ENCODE measurements around the gene LSMEM2.
"Not testable (repeated sequence)": the region's sequence is repeated elsewhere in the genome, so short reads cannot be mapped to it uniquely, and the experiment has no call there.

LSMEM2 gene

GRCh38 chr3:50297896-50298725, 19.2 kb downstream of the LSMEM2 start:
- FAIRE-seq = no peak
- no peak for DNase-seq (ENCODE audit: low spot score)

GRCh38 chr3:50298836-50299637, 20.1 kb downstream of the LSMEM2 start, which contains the start of the genes HYAL3 and NAA80:
Gene HYAL3, minus strand, starts transcription at chr3:50299405. Its CDS starts 3,803 bp downstream, at chr3:50295602.
Gene NAA80, minus strand, starts transcription at chr3:50299405. Its CDS starts 1,942 bp downstream, at chr3:50297463.
- DNase-seq (ENCODE audit: low spot score) = peak; percentile 99
- FAIRE-seq = peak; percentile 92

GRCh38 chr3:50299638-50299928, 20.7 kb downstream of the LSMEM2 start:
- DNase-seq (ENCODE audit: low spot score) = no peak
- FAIRE-seq = no peak

GRCh38 chr3:50299929-50300680, 21.2 kb downstream of the LSMEM2 start:
- FAIRE-seq (peak; percentile 20), DNase-seq (ENCODE audit: low spot score) (no peak)

GRCh38 chr3:50300681-50301254, 21.9 kb downstream of the LSMEM2 start:
- DNase-seq (ENCODE audit: low spot score) = no peak
- FAIRE-seq = no peak

- FAIRE-seq (no peak), DNase-seq (ENCODE audit: low spot score) (no peak)
These were observed 23.5 kb downstream of the LSMEM2 start for GRCh38 chr3:50302095-50303012.

GRCh38 chr3:50303013-50303815, 24.3 kb downstream of the LSMEM2 start, which contains the start of gene HYAL1:
Gene HYAL1, minus strand, starts transcription at chr3:50303574. Its CDS starts 618 bp downstream, at chr3:50302956.
- DNase-seq (ENCODE audit: low spot score) (no peak), FAIRE-seq (no peak)

- DNase-seq (ENCODE audit: low spot score) (no peak), FAIRE-seq (no peak)
These were observed 25.7 kb downstream of the LSMEM2 start for GRCh38 chr3:50304601-50305000.

- FAIRE-seq; DNase-seq (ENCODE audit: low spot score): not testable (repeated sequence)
These were observed 33.2 kb downstream of the LSMEM2 start for GRCh38 chr3:50312041-50312440.

GRCh38 chr3:50314342-50314741, 35.5 kb downstream of the LSMEM2 start:
- no peak for FAIRE-seq

GRCh38 chr3:50314816-50315215, 35.9 kb downstream of the LSMEM2 start:
- FAIRE-seq (no peak), DNase-seq (ENCODE audit: low spot score) (no peak)

More at GRCh38 chr3:50314342-50314741, 35.5 kb downstream of the LSMEM2 start:
- DNase-seq (ENCODE audit: low spot score) = no peak

- DNase-seq (ENCODE audit: low spot score) (peak; percentile 90), FAIRE-seq (peak; percentile 94)
These were observed 37.9 kb downstream of the LSMEM2 start for GRCh38 chr3:50316657-50317242.

GRCh38 chr3:50317300-50317699, 38.4 kb downstream of the LSMEM2 start:
- FAIRE-seq = no peak
- no peak for DNase-seq (ENCODE audit: low spot score)

GRCh38 chr3:50318163-50318562, 39.3 kb downstream of the LSMEM2 start:
- DNase-seq (ENCODE audit: low spot score) (no peak), FAIRE-seq (no peak)

- DNase-seq (ENCODE audit: low spot score) (no peak), FAIRE-seq (no peak)
These were observed 39.7 kb downstream of the LSMEM2 start for GRCh38 chr3:50318615-50319014.

GRCh38 chr3:50319181-50319893, 40.5 kb downstream of the LSMEM2 start:
- DNase-seq (ENCODE audit: low spot score) (no peak), FAIRE-seq (no peak)

- peak; percentile 96 for FAIRE-seq
- DNase-seq (ENCODE audit: low spot score) = no peak
These were observed 41.2 kb downstream of the LSMEM2 start for GRCh38 chr3:50319894-50320625.
